GM04503 (cell line): ENCODE data around the gene PDPK1.
"Not testable (repeated sequence)": the region's sequence is repeated elsewhere in the genome, so short reads cannot be mapped to it uniquely, and the experiment has no call there.

ENCODE experiments used
- DNase-seq: peaks from one replicate; pipeline ENCODE4 v3.0.0-alpha.2; 2012; ENCODE audit warnings: low read depth

Gene PDPK1

DNA sequence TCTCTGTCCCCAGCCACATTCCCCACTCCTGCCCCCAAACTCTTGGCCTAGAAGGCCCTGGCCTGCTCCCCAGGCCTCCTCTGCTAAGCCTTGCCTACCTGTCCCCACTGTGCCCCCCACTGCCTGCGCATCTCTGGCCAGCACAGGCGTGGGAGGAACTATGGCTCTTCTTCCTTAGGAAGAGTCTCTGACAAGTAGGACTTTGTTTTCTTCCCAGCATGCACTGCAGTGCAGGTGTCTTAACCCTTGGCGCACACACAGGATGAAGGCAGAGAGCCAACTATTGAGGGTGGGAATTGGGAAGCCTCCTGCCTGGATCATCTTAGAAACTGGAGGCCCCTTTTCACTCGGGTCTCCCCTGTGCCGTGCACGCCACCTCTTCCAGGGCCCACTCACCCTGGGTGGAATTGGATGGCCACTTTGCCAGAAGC lies 14.0 kb upstream of the PDPK1 start:
- DNase-seq, result no peak

DNA sequence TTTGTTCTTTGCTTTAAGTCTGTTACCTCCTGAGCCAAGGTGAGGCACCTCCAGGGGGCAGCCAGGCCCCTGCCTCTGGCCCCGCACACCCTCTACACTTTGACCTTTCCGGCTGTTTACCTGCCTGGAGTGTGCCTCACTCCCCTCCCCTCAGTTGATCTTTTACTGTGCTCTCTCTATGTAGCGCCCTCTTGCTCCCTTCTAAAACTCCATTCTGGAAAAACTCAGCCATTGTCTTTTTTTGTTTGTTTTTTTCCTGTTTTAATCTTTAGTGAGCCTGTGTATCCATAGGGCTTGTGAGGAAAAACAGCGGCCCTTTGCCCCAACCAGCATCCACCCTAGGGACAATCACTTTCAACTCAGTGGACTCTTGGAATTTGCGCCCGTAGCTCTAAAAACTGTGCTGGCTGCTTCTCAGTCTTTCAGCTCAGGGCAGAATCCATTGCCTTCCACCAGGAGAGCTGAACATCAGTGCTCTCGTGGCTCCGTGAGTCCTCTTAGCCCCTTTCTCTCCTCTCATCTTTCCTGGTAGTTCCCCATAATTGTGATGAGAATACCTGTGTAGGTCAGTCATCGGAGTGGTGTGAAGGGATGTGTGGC lies 13.4 kb upstream of the PDPK1 start:
- DNase-seq, result no peak

DNA sequence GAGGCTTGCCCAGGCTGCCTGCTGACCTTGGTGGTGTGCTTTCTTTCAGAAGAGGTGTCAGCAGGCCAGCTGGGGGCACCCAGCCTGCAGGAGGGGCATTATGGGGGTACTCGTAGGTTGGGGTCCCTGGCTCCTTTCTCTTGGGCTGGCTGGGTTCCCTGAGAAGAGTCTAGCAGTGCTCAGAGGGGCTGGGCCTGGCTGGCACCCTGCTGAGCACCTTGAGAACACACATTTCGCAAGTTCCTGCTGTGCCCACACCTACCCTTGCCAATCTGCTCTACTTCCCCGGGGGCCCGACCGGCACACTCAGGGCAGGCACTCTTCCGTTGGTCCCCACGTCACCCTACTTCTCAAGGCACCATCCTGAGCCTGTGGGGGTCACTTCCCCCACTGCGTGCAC lies 11.7 kb upstream of the PDPK1 start:
- no peak for DNase-seq

DNA sequence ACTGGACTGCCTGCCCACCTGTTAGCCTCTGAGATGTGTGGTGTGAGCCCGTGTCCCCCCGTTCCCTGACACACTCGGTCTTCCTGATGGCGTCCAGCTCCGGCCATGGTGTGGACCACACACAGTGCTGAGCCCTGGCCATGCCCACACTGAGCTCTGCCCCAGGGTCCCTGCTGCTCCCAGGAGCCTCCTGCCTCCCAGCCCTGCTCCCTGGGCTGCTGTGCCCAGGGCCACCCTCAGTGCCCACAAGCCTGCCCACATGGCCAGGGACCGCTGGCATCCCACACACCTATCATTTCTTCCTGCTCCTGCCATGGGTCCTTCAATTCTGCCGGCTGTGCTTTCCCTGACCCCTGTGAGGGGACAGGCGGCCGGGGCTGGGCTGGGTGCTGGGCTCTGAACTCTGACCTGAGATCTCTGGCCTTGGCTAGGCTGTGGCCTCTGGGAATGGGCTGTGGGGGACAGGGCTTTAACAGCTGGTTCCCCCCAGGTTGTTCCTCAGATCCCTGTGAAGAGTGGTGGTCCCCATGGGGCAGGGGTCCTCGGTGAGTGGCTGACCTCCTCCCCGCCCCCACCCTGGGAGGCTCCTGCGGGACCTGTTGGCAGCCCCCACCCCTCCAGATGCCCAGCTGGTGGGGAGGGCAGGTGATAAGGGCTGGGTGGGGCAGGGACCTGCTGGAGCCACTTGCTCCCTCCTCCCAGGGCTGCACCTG lies 10.6 kb upstream of the PDPK1 start:
- DNase-seq, result no peak

DNA sequence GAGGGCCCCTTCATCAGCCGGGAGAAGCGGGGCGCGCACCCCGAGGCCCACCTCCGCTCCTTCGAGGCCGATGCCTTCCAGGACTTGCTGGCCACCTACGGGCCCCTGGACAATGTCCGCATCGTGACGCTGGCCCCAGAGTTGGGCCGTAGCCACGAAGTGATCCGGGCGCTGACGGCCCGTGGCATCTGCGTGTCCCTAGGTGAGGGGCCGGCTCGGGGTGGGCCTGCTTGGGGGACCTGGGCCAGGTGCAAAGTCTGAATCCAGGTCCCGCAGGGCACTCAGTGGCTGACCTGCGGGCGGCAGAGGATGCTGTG lies 10.1 kb upstream of the PDPK1 start:
- DNase-seq, result no peak

DNA sequence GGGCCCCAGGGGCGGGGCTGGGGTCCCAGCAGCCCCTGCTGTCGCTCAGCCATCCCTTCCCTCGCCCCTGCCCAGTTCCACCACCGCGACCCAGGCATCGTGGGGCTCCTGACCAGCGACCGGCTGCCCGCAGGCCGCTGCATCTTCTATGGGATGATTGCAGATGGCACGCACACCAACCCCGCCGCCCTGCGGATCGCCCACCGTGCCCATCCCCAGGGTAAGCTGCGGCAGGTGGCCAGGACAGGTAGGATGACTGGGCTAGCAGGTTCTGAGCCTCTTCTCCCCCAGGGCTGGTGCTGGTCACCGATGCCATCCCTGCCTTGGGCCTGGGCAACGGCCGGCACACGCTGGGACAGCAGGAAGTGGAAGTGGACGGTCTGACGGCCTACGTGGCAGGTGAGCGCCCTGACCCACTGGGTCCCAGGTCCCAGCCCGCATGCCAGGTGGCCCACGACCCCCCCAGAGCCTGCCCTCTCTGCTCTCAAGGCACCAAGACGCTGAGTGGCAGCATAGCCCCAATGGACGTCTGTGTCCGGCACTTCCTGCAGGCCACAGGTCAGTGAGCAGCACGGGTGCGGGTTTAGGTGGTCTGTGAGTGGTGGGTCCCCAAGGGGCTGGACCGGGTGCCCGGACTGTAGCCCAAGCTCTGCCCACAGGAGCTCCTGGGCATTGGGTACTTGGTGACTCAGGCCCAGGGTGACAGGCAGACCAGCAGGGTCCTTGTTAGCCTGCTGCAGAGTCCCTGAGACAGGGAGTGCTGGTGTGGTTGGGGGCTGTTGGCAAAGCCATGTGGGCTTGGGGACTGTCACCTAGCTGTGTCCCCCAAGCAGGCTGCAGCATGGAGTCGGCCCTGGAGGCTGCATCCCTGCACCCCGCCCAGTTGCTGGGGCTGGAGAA lies 9.4 kb upstream of the PDPK1 start:
- DNase-seq, result no peak

DNA sequence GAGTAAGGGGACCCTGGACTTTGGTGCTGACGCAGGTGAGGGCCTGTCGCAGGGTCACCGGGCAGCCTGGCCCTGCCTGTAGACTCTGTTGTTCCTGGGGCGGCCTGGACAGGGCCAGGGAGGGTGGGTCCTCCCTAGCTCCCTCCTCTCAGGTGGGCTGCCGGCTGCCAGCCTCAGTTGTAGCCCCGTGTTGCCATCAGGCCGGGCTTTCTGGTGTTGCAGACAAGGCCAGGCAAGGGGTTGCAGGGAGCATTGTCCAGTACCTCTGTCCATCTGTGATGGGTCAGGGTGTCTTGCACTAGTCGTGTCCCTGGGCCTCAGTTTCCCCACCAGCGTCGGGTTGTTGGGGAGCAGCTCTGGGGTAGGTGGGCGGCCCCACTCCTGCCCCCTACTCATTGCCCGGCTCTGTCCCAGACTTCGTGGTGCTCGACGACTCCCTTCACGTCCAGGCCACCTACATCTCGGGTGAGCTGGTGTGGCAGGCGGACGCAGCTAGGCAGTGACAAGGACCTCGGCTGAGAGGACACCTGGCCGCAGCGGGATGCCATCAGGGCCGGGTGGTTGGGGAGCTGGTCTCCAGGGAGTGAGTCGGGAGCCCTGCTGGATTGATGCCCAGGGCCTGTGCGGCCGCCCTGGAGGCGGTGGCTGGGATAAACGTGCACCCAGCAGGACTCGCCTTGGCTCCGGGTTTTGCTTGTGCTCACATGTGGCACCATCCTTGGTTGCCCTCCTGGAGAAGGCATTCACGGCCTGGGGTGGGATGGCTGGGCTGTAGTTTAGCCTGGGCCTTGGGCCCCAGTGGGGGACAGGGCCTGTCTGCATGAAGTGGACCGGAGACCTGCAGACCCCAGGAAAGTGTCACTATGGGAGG lies 8.5 kb upstream of the PDPK1 start:
- no peak for DNase-seq

DNA sequence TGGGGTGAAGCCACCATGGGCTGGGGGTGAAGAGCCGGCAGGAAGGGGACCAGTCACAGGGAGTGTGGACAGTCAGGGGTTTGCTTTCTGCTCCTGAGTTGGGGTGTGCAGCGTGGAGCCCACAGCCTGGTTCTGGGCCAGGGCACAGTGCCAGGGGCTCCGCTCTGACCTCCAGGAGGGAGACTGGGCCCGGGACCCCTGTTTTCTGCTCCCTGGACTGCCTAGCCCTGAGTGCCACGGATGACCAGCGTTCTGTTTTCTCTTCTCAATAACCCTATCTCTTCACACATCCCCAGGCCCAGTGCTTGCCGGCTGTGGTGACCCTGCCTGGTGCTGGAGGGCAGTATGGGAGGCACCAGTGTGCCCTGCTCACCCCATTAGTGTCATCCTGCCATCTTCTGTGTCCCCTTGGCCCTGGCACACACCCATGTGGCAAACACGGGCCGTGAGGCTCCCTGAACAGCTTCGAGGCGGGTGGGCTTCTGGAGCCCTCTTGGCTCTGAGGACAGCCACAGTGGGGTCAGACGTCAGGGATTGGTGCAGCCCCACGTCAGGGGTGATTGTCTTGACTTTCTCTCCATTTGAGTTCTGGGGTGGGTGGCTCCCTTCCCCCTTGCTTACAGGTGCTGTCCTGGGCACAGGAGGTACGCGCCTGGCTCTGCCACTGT lies 7.7 kb upstream of the PDPK1 start:
- no peak for DNase-seq

DNA sequence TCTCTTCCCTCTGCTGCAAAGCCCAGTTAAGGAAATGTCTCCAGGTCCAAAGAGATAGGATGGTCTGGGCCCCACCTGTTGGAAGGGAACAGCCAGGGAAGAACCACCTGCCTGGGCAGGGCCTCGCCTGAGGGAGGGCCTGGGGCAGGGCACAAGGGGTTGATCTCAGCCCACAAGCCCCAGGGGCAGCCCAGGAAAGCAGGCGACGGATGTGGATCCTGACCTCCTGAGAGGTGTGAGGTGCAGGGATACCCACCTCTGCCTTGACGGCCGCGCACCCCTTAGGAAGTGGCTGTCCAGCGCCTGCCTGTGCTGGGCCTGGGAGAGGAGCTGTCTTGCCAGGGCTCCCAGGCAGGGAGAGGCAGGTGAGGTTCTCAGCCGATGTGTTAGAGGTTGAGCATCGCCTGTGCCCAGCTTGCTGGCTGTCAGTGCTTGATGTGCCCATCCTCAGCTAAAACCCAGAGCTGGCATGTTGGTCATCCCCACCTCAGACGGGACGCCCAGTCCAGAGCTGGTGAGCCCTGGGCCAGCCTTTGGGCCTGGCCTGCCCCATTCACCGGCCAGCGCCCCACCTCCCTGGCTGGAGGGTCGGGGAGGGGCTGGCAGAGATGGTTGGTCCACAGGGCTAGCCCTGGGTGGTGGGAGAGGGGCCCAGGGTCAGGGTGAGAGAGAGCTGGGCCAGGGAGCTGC lies 7.0 kb upstream of the PDPK1 start:
- no peak for DNase-seq

DNA sequence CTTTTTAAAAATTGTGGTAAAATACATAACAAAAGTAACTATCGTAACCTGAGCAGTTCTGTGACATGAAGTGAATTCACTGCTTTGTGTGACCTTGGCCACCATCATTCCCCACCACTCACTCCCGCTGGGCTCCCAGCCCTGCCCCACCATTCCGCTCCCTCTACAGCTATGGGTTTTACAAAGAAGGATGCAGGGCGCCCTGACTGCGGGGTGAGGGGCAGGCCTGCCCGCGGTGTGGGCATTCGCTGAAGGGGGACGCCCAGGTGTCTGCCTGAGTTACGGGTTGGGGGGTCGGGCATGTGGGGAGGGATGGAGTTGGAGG lies 6.5 kb upstream of the PDPK1 start, which contains the start of gene CEMP1:
CEMP1 (minus strand) TSS at position 38 of the 325 bp plus-strand sequence. CDS start 335 bp downstream, outside the sequence.
- no peak for DNase-seq

DNA sequence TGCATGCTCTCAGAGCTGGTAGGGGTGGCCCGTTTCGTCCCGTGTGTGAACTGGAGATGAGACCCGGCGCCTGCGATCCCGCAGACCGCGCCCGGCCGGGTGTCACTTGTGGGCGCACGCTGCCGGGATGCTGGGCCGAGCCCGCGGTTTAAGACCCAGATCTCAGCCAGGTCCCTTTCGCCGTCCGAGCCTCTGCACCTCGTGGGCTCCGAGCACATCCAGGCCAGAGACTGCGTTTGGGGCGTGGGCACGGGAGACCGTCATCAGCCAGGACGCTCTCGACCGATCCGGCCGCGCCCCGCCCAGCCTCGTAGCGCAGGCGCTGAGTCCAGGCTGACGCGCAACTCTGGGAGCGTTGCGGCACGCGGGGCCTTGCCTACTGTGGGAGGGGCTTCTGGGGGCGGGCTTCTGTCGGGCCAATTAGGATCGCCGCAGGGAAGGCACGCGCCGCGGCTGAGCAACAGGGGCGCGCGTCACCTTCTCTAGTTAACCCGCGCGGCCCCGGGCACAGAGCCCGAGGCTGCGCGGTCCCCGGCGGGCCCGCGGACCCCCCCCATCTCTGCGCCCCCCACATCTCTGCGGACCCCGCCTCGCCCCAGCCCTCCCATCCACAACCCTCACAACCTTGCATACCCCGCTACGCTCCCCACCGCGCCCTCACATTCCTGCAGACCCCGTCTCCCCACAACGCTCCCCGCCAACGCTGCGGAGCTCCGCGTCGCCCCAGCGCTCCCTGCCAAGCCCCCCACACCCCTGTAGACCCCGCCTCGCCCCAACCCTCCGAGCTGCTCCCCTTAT lies 5.9 kb upstream of the PDPK1 start:
- peak; percentile 82 for DNase-seq

DNA sequence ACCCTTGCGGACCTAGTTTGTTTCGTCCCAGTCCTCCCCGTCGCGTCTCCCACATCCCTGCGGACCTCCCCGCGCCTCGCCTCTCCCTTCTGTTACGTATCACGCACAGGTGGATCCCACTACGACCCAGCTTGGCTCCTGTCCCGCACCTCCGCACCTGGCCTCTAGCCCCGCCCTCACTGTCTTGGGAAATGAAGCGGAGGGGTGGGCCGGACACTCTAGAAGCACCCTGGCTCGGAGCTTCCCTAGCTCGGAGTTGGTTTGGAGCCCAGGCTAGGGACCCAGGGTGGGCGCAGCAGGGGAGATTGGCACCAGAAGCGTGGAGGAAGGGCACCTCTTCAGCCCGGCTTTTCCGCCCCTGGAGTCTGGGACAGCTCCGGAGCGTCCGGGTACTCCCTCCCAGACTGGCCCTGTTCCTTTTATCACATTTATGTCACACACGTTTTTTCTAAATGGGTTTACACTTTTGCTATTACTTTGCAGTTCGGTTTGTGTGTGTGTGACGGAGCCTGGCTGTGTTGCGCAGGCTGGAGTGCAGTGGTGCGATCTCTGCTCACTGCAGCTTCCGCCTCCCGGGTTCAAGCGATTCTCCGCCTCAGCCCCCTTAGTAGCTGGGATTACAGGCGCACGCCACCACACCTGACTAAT lies 5.2 kb upstream of the PDPK1 start:
- no peak for DNase-seq

DNA sequence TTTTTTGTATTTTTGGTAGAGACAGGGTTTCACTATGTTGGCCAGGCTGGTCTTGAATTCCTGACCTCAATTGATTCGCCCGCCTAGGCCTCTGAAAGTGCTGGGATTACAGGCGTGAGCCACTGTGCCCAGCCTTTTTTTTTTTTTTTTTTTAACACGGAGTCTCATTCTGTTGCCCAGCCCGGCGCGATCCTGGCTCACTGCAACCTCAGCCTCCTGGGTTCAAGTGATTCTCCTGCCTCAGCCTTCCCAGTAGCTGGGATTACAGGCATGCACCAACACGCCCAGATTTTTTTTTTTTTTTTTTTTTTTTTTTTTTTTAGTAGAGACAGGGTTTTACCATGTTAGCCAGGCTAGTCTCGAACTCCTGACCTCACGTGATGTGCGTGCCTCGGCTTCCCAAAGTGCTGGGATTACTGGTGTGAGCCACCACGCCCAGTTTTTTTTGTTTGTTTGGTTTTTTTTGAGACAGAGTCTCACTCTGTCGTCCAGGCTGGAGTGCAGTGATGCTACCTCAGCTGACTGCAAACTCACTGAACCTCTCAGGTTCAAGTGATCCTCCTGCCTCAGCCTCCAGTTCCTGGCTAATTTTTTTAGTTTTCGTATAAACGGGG lies 4.6 kb upstream of the PDPK1 start:
- not testable (repeated sequence) for DNase-seq

DNA sequence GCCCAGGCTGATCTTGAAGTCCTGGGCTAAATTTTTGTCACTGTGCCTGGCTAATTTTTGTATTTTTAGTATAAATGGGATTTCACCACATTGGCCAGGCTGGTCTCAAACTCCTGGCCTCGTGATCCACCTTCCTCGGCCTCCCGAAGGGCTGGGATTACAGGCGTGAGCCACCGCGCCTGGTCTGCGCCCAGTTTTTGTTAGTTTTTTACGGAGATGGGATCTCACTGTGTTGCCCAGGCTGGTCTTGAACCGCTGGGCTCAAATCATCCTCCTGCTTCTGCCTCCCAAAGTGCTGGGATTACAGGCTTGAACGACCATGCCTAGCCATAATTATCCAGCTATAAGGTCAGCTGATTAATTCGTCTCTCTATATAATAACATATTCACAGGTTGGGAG lies 3.9 kb upstream of the PDPK1 start:
- DNase-seq, result no peak

DNA sequence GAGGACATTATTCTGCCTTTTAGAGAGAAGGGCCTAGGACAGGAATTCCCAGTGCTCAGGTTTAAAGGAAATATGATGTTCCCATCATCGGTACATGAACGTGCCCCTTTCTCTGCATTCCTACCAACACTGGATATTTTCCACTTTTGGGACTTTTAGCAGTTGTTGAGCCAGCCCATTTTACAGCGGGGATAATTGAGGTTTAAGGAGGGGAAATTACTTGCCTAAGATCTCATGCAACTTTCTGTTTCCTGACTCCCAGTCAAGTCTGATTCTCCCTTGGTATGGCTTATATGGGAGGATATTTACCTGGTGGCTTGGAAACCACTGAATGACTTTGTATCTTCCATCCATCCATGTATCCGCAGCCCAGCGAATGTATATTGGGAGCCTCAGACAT lies 3.5 kb upstream of the PDPK1 start:
- not testable (repeated sequence) for DNase-seq

DNA sequence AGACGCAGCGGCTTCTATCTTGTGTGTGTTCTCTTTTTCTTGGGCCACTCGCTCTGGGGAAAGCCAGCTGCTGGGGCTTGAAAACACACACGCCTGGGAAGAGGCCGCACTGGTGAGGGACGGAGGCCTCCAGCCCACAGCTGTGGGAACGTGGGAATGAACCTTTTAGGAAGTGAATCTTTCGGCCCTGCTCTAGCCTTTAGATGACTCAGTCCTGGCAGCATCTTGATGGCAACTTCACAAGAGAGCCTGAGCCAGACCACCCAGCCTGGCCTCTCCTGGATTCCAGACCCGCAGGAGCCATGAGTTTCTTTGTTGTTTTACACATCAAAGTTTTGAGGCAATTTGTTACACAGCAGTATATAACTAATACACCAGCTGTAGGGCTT lies 2.2 kb upstream of the PDPK1 start:
- peak; percentile 74 for DNase-seq

DNA sequence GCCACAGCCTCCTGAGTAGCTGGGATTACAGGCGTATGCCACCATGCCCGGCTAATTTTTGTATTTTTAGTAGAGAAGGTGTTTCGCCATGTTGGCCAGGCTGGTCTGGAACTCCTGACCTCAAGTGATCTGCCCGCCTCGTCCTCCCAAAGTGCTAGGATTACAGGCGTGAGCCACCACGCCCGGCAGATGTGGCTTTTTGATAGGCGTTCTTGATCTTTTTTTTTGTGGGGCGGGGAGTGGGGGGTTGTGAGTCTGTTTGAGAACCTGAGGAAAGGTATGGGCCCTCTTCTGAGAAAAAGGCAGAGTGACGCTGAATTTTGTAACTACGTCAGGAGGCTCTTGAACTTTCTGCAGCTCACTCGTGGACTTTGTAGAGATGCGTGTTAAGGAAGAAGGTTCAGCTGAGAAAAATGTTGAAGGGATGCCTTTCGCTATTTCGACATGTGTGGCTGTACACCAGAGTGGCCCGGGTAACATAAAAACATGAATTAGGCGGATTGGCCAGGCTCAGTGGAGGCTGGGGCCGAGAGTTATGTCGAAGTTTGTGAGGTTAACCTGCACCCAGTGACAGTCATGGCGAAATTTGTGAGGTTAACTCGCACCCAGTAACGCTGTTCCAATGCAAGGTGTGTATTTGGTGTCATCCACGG lies 1.5 kb downstream of the PDPK1 start:
- not testable (repeated sequence) for DNase-seq

DNA sequence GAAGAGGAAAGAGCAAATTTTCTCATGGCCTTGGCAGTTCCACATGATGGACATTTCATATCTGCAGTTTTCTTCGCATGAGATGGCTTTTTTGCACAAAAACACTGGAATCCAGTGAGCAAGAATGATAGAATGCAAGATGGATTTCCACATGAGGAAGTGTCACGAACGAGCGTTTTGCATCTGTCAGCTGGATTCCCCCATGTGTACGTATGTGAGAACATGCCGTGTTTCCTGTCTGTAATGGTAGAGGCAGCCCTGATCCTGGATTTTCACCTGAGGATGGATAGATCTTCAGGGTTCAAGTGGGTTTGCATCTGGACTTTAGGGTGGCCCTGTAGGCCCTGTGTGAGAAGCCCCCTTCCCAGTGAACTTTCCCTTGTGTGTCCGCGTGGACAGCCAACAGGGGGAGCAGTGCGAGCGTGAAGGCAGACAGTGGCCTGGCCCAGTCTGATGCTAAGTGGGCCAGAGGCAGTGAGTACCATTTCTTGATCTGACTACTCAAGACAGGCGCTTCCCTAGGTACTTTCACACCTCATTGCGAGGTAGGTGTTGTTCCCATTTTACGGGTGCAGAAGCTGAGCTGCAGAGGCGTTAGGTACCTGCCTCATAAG lies 2.1 kb downstream of the PDPK1 start:
- DNase-seq, result not testable (repeated sequence)
